GM12873 (cell line): ENCODE results near the gene RGS16.

ENCODE experiments used
- CTCF ChIP-seq: IDR thresholded peaks from 2 replicates; pipeline ENCODE4 v1.5.1; 2012; ENCODE audit warnings: low read depth, mild to moderate bottlenecking, moderate library complexity, low read length, control low read depth; ENCODE audit not compliant: insufficient read depth; ENCODE audit errors: missing control alignments

The RGS16 gene

DNA sequence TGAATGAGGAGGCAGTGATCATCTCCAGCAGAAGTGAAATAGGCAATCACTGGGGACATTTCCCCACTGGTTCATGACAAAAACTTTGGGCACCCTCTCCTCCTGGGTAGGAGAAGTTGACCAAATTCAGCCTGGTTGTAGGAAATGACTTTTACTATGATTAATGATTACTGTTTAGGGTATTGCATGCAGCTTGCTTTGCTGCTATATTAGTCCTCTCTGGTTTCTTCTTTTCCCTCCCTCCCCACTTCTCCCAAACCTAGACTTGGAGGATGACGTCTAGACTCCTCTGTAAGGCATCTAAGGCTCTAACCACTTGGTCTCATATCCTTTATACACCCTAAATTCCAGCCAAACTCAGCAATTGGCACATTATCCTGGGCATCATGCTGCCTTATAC lies 3.4 kb upstream of the RGS16 start:
- TF ChIP-seq CTCF, result no peak

- no peak for TF ChIP-seq CTCF
Observed at GRCh38 chr1:182603646-182604174, 479 bp downstream of the RGS16 start.

GRCh38 chr1:182602935-182603645 lies 1.1 kb downstream of the RGS16 start:
- TF ChIP-seq CTCF, result no peak

DNA sequence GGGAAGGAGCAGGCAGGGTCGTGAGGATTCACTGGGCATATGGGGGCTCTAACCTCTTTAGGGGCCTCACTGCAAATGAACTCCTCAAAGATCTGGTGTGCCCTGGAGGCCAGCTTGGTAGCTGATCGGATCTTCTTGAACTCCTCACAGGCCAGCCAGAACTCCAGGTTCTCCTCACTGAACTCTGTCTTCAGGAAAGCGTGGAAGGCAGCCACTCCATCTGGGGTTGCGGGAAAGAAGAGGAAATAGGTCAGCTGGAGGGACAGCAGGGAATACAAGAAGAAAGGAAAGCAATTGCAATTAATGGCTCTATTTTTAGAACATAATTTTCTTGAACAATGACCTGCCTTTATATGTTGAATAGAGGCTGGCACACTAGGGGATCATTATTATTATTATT lies 2.3 kb downstream of the RGS16 start:
- no peak for TF ChIP-seq CTCF

DNA sequence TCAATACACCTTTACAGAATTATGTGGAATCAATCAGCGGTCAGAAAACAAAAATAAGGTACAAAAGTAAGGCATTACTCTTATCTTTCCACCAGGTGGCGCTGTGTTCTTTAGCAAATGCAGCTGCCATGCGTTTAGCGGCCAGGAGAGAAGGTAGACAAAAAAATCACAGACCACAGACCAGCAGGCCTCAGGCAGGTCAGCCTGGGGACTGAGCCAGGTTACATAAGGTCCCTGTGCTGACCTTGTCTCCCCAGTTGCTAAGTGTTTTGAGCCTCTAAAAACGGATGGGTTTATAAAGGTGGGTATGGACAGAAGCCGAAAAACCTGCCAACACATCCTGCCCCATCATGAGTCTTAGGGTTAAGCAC lies 2.8 kb downstream of the RGS16 start:
- TF ChIP-seq CTCF, result peak; percentile 73

GRCh38 chr1:182600745-182601415 lies 3.3 kb downstream of the RGS16 start:
- no peak for TF ChIP-seq CTCF

DNA sequence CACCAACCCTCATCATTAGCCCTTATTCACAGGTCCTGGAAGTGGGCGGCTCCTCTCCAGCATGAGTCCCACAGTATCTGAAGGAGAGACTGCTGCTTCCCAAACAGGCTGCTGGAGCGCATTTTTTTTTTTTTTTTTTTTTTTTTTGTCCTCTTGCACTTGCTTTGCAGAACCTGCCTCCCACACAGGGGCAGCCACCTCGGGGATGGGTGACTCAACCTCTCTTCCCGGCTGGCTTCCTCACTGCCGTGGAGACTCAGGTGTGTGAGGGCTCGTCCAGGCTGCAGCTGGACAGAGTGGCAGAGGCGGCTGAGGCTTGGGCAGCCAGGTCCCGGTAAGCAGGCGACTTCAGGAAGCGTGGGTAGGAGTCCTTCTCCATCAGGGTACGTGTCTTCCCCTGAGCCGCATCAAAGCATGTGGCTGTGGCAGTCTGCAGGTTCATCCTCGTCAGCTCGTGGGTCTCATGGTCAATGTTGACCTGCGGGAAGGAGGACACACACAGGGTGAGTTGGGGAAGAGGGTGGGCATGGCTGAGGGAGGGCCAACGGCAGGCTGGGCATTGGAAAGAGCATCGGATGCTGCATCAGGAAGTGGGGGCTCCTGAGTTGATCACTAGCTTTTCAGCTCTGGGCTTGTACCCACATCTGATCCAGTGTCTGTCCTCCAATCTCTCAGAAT lies 4.0 kb downstream of the RGS16 start:
- no peak for TF ChIP-seq CTCF
